Measurements from ENCODE around the gene ZDHHC24. TPM values are rescaled to one million over a fixed set of nuclear protein-coding genes. Genes with fewer than 3 reads are reported as not detected.

ZDHHC24 gene
- total and polyA plus RNA-seq, 10 of the 15 experiments (the other 5 are each of a cell fraction or from before 2014, with no cell fraction given), result 0.86 to 17.5 (median 6.8) TPM

DNA sequence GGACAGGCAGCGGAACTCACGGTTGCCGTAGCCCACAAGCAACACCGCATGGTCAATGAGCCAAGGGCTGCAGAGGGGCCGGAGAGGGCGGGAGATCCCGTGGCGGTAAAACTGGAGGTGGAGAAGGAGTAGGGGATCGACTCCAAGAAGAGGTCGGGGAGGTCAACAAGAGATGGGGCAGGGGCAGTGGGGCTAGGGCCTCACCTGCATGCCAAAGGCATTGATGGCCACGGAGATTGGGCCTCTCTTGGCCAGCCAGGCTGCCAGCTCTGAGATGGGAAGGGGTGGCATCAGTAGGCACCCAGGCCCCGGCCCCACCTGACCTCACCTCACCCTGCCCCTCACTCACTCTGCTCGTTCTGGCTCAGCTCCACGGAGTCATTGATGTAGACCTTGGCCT lies 18.7 kb upstream of the ZDHHC24 start:
- BruUV-seq (replicated peaks), result no TSS peak
- ChIA-PET SMC1A (ENCODE audit: uncharacterized antibody, unreplicated experiment) (no interaction called here), POLR2A (no interaction called here), CTCF (no interaction called here), RAD21 (ENCODE audit: unreplicated experiment) (no interaction called here)
- peaks cover 0 to 6% of the 10 kb centered on the region in 2 experiments; a peak in 3 of 4 replicates for H3K27me3 ChIP-seq (replicated peaks in 1 of 2; ENCODE audit: control insufficient read depth in 2 of 2, insufficient read depth in 2 of 2, low read length in 1 of 2)
- WGBS (ENCODE audit: insufficient coverage, insufficient replicate concordance, low lambda C conversion rate, missing lambda C conversion rate), result 52% methylated on average over 14 of the region's 14 CpGs
- H3K9ac ChIP-seq (ENCODE audit: control insufficient read depth, insufficient read depth, low read length), result no peak overlapping the region
- no peaks in the 10 kb centered on the region for H3K79me2 ChIP-seq (ENCODE audit: control insufficient read depth, insufficient read depth, low read length)
- H3K36me3 ChIP-seq (ENCODE audit: control insufficient read depth in 2 of 2, insufficient read depth in 2 of 2, low read length in 1 of 2), result no peaks in the 10 kb centered on the region
- no peaks in the 10 kb centered on the region for H3K9me3 ChIP-seq (replicated peaks; ENCODE audit: control insufficient read depth, insufficient read depth, low read length)
- H4K20me1 ChIP-seq (ENCODE audit: control insufficient read depth, insufficient read depth), result no peaks in the 10 kb centered on the region
- ATAC-seq (no peak), DNase-seq (ENCODE audit: low read depth, low spot score) (no peak), FAIRE-seq (no peak)
- no peaks in the 10 kb centered on the region for H3K4me1 ChIP-seq (ENCODE audit: control insufficient read depth, insufficient read depth, low read length)
- no peak overlapping the region for H3K4me3 ChIP-seq
- no peak overlapping the region for H2AFZ ChIP-seq (ENCODE audit: control insufficient read depth, low read depth, low read length)
- intact Hi-C loops (cut with micrococcal nuclease; ENCODE audit: unreplicated experiment), result no loop called here
- H3K27ac ChIP-seq (ENCODE audit: control insufficient read depth, insufficient read depth), result no peak overlapping the region
- in situ Hi-C loops (cut with MboI), result no loop called here
- no peak overlapping the region for H3K4me2 ChIP-seq (ENCODE audit: control insufficient read depth, insufficient read depth)
- TF ChIP-seq WRNIP1 (IDR thresholded peaks at IDR 0.05; ENCODE audit: borderline replicate concordance, low read depth, low read length) (no peak), SUPT20H (IDR thresholded peaks at IDR 0.05; ENCODE audit: borderline replicate concordance, control insufficient read depth, low read depth, low read length) (no peak), GATAD2B (conservative IDR thresholded peaks at IDR 0.05; ENCODE audit: low read depth) (no peak), CBX5 (IDR thresholded peaks at IDR 0.05; ENCODE audit: low read depth) (no peak), JUND (IDR thresholded peaks at IDR 0.05; ENCODE audit: low read depth, low read length) (no peak), TBL1XR1 (IDR thresholded peaks at IDR 0.05; ENCODE audit: low read depth, low read length) (no peak), PAX5 (IDR thresholded peaks at IDR 0.05; ENCODE audit: borderline replicate concordance, low read depth, low read length) (no peak)
- TF ChIP-seq, protein P1, sequence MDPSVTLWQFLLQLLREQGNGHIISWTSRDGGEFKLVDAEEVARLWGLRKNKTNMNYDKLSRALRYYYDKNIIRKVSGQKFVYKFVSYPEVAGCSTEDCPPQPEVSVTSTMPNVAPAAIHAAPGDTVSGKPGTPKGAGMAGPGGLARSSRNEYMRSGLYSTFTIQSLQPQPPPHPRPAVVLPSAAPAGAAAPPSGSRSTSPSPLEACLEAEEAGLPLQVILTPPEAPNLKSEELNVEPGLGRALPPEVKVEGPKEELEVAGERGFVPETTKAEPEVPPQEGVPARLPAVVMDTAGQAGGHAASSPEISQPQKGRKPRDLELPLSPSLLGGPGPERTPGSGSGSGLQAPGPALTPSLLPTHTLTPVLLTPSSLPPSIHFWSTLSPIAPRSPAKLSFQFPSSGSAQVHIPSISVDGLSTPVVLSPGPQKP (IDR thresholded peaks at IDR 0.05; ENCODE audit: low read depth, low read length), result no peak
- TF ChIP-seq, protein P2, sequence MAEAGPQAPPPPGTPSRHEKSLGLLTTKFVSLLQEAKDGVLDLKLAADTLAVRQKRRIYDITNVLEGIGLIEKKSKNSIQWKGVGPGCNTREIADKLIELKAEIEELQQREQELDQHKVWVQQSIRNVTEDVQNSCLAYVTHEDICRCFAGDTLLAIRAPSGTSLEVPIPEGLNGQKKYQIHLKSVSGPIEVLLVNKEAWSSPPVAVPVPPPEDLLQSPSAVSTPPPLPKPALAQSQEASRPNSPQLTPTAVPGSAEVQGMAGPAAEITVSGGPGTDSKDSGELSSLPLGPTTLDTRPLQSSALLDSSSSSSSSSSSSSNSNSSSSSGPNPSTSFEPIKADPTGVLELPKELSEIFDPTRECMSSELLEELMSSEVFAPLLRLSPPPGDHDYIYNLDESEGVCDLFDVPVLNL (IDR thresholded peaks at IDR 0.05; ENCODE audit: low read depth, low read length), result no peak

Data from GM12878 (cell line).